ENCODE measurements around the gene MRPS6. TPM values are rescaled to one million over a fixed set of nuclear protein-coding genes. Genes with fewer than 3 reads are reported as not detected.

MRPS6 gene
- total RNA-seq, 1 experiment from 2014 or later, result 43.5 TPM

DNA sequence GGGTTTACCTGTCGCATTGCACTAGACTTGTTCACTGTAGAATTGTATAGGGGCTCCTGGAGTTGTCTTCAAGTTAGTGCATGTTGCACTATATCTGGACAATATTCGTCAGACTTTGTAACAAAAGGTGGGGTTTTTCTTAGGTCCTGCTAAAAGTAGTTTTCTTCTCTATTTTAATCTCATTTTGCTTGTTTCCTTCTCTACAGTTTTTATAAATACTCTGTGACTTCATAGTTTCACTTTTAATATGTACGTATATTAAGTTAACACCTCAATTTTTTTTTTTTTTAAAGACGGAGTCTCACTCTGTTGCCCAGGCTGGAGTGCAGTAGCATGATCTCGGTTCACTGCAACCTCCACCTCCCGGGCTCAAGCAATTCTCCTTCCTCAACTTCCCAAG is 26.5 kb upstream of the MRPS6 start:
- BruUV-seq (replicated peaks), result no TSS peak
- Mint-ChIP-seq H3K36me3 (ENCODE audit: insufficient read depth, unreplicated experiment) (no peaks in the 10 kb centered on the region), H3K9me3 (ENCODE audit: low read depth, unreplicated experiment) (no peaks in the 10 kb centered on the region), H3K4me1 (ENCODE audit: low read depth, unreplicated experiment) (no peaks in the 10 kb centered on the region), H3K27ac (ENCODE audit: unreplicated experiment) (no peak overlapping the region), H3K4me3 (ENCODE audit: low read depth, unreplicated experiment) (no peak overlapping the region), H3K27me3 (ENCODE audit: unreplicated experiment) (no peaks in the 10 kb centered on the region)
- CTCF ChIA-PET, result no interaction called here
- TF ChIP-seq, protein P1, sequence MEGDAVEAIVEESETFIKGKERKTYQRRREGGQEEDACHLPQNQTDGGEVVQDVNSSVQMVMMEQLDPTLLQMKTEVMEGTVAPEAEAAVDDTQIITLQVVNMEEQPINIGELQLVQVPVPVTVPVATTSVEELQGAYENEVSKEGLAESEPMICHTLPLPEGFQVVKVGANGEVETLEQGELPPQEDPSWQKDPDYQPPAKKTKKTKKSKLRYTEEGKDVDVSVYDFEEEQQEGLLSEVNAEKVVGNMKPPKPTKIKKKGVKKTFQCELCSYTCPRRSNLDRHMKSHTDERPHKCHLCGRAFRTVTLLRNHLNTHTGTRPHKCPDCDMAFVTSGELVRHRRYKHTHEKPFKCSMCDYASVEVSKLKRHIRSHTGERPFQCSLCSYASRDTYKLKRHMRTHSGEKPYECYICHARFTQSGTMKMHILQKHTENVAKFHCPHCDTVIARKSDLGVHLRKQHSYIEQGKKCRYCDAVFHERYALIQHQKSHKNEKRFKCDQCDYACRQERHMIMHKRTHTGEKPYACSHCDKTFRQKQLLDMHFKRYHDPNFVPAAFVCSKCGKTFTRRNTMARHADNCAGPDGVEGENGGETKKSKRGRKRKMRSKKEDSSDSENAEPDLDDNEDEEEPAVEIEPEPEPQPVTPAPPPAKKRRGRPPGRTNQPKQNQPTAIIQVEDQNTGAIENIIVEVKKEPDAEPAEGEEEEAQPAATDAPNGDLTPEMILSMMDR (IDR thresholded peaks at IDR 0.05; ENCODE audit: unreplicated experiment), result no peak
- intact Hi-C loops (cut with micrococcal nuclease; ENCODE audit: unreplicated experiment), result no loop called here
- DNase-seq, result no peak

DNA sequence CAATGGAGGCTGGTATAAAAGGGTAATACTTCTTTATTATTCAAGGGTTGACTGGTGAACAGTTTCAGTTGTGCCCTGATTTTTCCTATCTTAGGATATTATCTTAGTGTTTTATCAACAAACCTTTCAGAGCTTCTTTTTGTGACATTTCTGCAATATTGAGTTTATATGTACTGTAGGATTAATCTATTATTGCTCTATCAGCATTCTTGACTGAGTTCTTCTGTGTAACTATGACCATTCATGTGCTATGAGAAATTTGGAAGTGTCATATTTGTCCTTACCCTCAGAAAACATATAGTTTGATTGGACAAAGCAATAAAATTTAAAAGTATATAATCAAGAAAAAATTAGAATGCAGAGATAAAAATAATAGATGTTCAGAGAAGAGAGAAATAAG is 25.5 kb upstream of the MRPS6 start:
- TF ChIP-seq, protein P1 (IDR thresholded peaks at IDR 0.05; ENCODE audit: unreplicated experiment), result no peak
- no peaks in the 10 kb centered on the region for H3K36me3 Mint-ChIP-seq (ENCODE audit: insufficient read depth, unreplicated experiment)
- H3K4me1 Mint-ChIP-seq (ENCODE audit: low read depth, unreplicated experiment), result no peaks in the 10 kb centered on the region
- DNase-seq, result no peak
- no peak overlapping the region for H3K4me3 Mint-ChIP-seq (ENCODE audit: low read depth, unreplicated experiment)
- intact Hi-C loops (cut with micrococcal nuclease; ENCODE audit: unreplicated experiment), result no loop called here
- no peak overlapping the region for H3K27ac Mint-ChIP-seq (ENCODE audit: unreplicated experiment)
- no peaks in the 10 kb centered on the region for H3K27me3 Mint-ChIP-seq (ENCODE audit: unreplicated experiment)
- CTCF ChIA-PET, result no interaction called here
- BruUV-seq (replicated peaks), result no TSS peak
- H3K9me3 Mint-ChIP-seq (ENCODE audit: low read depth, unreplicated experiment), result no peaks in the 10 kb centered on the region

DNA sequence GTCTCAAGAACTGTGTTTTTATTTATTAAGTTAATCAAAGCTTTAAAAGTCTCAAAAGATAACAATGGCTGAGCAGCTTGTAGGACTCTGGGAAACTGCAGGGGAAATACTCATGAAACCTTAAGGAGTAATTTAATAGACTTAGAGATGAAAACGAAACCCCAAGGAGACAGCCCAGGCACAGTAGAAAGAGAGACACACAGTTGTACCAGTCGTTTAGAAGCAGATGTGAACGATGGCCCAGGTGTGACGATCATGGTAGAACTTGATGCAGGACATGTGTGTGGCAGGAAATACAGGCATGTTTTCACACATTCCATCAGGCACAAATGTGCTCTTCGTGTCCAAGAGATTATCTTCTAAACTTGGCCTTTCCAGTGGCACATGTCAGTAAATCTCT is 21.2 kb upstream of the MRPS6 start:
- H3K4me1 Mint-ChIP-seq (ENCODE audit: low read depth, unreplicated experiment), result no peaks in the 10 kb centered on the region
- CTCF ChIA-PET, result no interaction called here
- intact Hi-C loops (cut with micrococcal nuclease; ENCODE audit: unreplicated experiment), result no loop called here
- no peaks in the 10 kb centered on the region for H3K36me3 Mint-ChIP-seq (ENCODE audit: insufficient read depth, unreplicated experiment)
- no peak overlapping the region for H3K27ac Mint-ChIP-seq (ENCODE audit: unreplicated experiment)
- no peak overlapping the region for H3K4me3 Mint-ChIP-seq (ENCODE audit: low read depth, unreplicated experiment)
- DNase-seq, result no peak
- TF ChIP-seq, protein P1 (IDR thresholded peaks at IDR 0.05; ENCODE audit: unreplicated experiment), result no peak
- H3K27me3 Mint-ChIP-seq (ENCODE audit: unreplicated experiment), result no peaks in the 10 kb centered on the region
- BruUV-seq (replicated peaks), result no TSS peak
- H3K9me3 Mint-ChIP-seq (ENCODE audit: low read depth, unreplicated experiment), result no peaks in the 10 kb centered on the region

DNA sequence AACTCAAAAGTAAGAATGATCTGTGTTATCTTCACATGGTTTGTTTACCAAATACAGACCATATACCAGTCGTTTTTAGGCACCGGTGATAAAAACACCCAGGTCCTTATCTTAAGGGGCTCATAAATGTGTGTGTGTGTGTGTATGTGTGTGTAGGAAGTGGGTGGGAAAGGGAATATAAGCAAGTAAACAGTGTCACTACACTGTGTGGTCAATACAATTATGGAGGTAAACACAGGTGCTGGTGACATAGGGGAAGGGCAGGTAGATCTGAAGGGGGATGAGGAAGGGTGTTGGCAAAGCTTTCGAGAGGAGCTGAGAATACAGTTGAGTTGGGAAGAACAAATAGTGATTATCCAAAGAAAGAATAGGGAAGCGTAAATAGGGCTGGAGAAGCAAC is 19.1 kb upstream of the MRPS6 start:
- Mint-ChIP-seq H3K27ac (ENCODE audit: unreplicated experiment) (no peak overlapping the region), H3K27me3 (ENCODE audit: unreplicated experiment) (no peaks in the 10 kb centered on the region), H3K4me1 (ENCODE audit: low read depth, unreplicated experiment) (no peaks in the 10 kb centered on the region), H3K4me3 (ENCODE audit: low read depth, unreplicated experiment) (no peak overlapping the region), H3K9me3 (ENCODE audit: low read depth, unreplicated experiment) (no peaks in the 10 kb centered on the region), H3K36me3 (ENCODE audit: insufficient read depth, unreplicated experiment) (no peaks in the 10 kb centered on the region)
- no TSS peak for BruUV-seq (replicated peaks)
- TF ChIP-seq, protein P1 (IDR thresholded peaks at IDR 0.05; ENCODE audit: unreplicated experiment), result no peak
- intact Hi-C loops (cut with micrococcal nuclease; ENCODE audit: unreplicated experiment), result no loop called here
- DNase-seq, result no peak
- CTCF ChIA-PET, result no interaction called here

DNA sequence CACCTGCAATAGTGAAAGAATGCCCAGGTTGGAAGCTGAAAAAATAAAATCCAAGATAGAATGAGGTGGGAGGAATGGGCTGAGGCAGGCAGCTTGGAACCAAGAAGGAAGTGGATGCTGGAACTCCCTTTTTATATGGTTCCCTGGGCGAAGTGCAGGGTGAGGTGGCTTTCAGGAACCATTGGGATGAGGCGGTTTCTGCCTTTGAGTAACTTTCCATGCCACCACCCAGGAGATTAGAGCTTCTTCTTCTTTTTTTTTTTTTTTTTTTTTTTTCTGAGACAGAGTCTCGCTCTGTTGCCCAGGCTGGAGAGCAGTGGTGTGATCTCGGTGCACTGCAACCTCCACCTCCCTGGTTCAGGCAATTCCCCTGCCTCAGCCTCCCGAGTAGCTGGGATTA is 17.8 kb upstream of the MRPS6 start:
- BruUV-seq (replicated peaks), result no TSS peak
- H3K27me3 Mint-ChIP-seq (ENCODE audit: unreplicated experiment), result no peaks in the 10 kb centered on the region
- no peaks in the 10 kb centered on the region for H3K36me3 Mint-ChIP-seq (ENCODE audit: insufficient read depth, unreplicated experiment)
- CTCF ChIA-PET, result no interaction called here
- no peak overlapping the region for H3K27ac Mint-ChIP-seq (ENCODE audit: unreplicated experiment)
- no peak overlapping the region for H3K4me3 Mint-ChIP-seq (ENCODE audit: low read depth, unreplicated experiment)
- no peak for DNase-seq
- no peaks in the 10 kb centered on the region for H3K9me3 Mint-ChIP-seq (ENCODE audit: low read depth, unreplicated experiment)
- no peaks in the 10 kb centered on the region for H3K4me1 Mint-ChIP-seq (ENCODE audit: low read depth, unreplicated experiment)
- TF ChIP-seq, protein P1 (IDR thresholded peaks at IDR 0.05; ENCODE audit: unreplicated experiment), result no peak
- intact Hi-C loops (cut with micrococcal nuclease; ENCODE audit: unreplicated experiment), result no loop called here

Measured in Calu3 (cell line).